Measurements from ENCODE around the gene LIPJ. TPM values are rescaled to one million over a fixed set of nuclear protein-coding genes. Genes with fewer than 3 reads are reported as not detected.

Gene LIPJ
- total and polyA plus RNA-seq, 3 experiments from 2014 or later = 0.16 TPM; not detected in 2

DNA sequence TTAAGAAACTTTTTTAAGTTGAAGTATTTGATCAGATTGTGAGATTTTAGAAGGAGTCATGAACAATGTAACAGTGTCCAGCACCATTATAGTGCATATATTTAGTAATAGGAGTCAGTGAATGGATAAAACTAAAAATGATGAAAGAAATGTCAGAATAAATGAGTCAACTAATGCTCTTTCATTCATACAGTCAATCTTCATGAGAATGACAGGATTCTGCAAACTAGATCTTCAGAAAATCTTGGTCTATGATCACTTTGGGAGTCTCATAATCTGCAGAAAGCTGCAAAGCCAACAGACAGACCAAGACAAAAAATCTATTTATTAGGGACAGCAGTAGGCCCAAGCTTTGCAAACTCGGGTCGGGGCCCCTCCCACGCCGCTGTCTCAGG is 4.2 kb upstream of the LIPJ start:
- no peaks in the 10 kb centered on the region for H3K36me3 ChIP-seq (ENCODE audit: insufficient read depth, low read length)
- ChIA-PET POLR2A (interaction anchor here (0.7 to 1.4 kb wide), 6 partner anchors 11 to 1119 kb away, joined by 3 to 6 read pairs (median 4); partner anchors contain the start of genes KIF20B and STAMBPL1), CTCF (interaction anchor here (0.8 to 1.5 kb wide), 11 partner anchors 8 to 731 kb away, joined by 3 to 8 read pairs (median 4); no protein-coding TSS in a partner anchor)
- peaks cover 11 to 15% (median 12%) of the 10 kb centered on the region in 3 donors for H3K4me1 Mint-ChIP-seq
- DNase-seq = no peak
- peaks cover 0 to 9% of the 10 kb centered on the region in 2 donors for H3K27me3 Mint-ChIP-seq
- H3K4me1 ChIP-seq (ENCODE audit: insufficient read depth, low read length) = peaks cover 7% of the 10 kb centered on the region
- peak overlapping the region; percentile 49 to 97 (median 88) for H3K27ac Mint-ChIP-seq
- H3K4me3 ChIP-seq (ENCODE audit: low read length) = peak overlapping the region; percentile 85
- H3K27me3 ChIP-seq (ENCODE audit: insufficient read depth, low read length, poor library complexity, severe bottlenecking) = no peaks in the 10 kb centered on the region
- H3K9me3 Mint-ChIP-seq = peaks cover 0 to 7% (median 0%) of the 10 kb centered on the region in 5 donors
- peaks cover 0 to 4% (median 2%) of the 10 kb centered on the region in 3 donors for H3K36me3 Mint-ChIP-seq
- no peak overlapping the region for H3K27ac ChIP-seq (ENCODE audit: low read depth, low read length)
- no peaks in the 10 kb centered on the region for H3K9me3 ChIP-seq (ENCODE audit: low read length)
- H3K4me3 Mint-ChIP-seq = peak overlapping the region; percentile 90 to 97 (median 92)

DNA sequence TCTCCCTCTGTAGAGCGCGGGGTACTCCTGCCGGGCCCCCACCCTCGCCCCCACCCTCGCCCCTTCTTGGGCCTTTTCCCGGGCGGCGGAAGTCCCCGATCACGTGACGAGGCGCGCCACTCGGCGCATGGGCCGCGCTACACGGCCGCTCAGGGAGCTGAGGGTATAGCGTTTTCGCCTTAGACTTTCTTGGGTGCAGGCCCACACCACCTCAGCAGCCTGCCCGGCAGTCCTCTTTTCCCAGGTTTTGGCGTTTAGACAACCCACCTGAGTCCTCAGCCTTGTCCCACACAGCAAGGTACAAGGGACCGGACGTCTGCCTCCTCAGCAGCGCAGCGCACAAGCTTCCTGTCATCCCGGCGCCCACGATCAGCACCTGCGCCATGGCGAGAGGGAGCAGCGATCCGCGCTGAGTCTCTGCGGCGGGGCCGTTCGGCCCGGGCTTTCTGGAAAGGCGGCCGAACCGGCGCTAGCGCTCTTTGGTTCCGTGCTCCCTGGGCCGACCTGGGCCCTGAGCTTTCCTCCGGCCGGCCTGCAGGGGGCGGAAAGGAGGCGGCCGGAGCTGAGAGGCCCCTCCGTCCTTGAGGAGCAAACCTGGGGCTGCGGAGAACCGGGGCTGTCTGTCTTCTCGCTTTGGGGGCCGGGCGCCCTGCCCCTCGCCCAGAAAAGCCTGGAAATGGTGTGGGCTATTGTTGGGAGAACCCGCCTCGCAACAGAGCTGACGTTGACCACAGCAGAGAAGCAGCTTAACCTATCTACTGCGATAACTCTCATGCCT is 3.6 kb upstream of the LIPJ start, which contains the start of gene RNLS:
Gene RNLS (minus strand): TSS at position 513 of the 778 bp plus-strand sequence.
- Histone ChIP-seq H3K4me3 (ENCODE audit: low read length) (peak within 1 kb of the TSS; percentile 85), H3K27ac (ENCODE audit: low read depth, low read length) (peak within 1 kb of the TSS; percentile 69), H3K27me3 (ENCODE audit: insufficient read depth, low read length, poor library complexity, severe bottlenecking) (no peaks in the 10 kb centered on the region), H3K9me3 (ENCODE audit: low read length) (no peaks in the 10 kb centered on the region), H3K4me1 (ENCODE audit: insufficient read depth, low read length) (peaks cover 7% of the 10 kb centered on the region), H3K36me3 (ENCODE audit: insufficient read depth, low read length) (no peaks in the 10 kb centered on the region)
- POLR2A ChIA-PET = interaction anchor here (0.5 to 1.4 kb wide), 10 partner anchors 12 to 1118 kb away, joined by 3 to 6 read pairs (median 3); partner anchors contain the start of genes ATAD1, KIF20B and STAMBPL1
- Mint-ChIP-seq H3K9me3 (peaks cover 0 to 7% (median 0%) of the 10 kb centered on the region in 5 donors), H3K27me3 (peaks cover 0 to 9% of the 10 kb centered on the region in 2 donors), H3K27ac (peak within 1 kb of the TSS; percentile 86 to 97 (median 92)), H3K4me3 (peak within 1 kb of the TSS; percentile 90 to 97 (median 92)), H3K4me1 (peaks cover 11 to 15% (median 12%) of the 10 kb centered on the region in 3 donors), H3K36me3 (peaks cover 0 to 4% (median 2%) of the 10 kb centered on the region in 3 donors)
- CTCF ChIA-PET = interaction anchor here (0.7 to 1.5 kb wide), 15 partner anchors 9 to 732 kb away, joined by 3 to 8 read pairs (median 4); no protein-coding TSS in a partner anchor
- peak; percentile 44 to 82 (median 63) for DNase-seq

DNA sequence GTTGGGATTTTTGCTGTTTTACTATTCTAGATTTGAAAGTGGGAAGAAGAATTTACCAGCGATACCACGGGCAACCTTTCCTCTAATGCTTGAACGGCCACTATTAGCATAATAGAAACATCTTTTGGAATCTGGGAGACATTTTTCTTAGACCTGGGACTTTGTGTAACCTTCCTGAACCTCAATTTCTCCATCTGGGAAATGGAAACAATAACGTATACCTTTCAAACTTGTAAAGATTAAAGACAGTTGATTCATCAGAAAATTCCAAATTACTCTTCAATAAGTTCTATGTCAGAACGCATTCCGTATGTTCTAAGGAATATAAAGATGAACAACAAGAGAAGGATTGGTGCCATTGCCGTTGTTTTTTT is 3.0 kb upstream of the LIPJ start:
- H3K4me3 ChIP-seq (ENCODE audit: low read length) = peak overlapping the region; percentile 85
- H3K27ac Mint-ChIP-seq = peak overlapping the region; percentile 86 to 97 (median 92)
- H3K4me3 Mint-ChIP-seq = peak overlapping the region; percentile 90 to 97 (median 92)
- peaks cover 11 to 15% (median 12%) of the 10 kb centered on the region in 3 donors for H3K4me1 Mint-ChIP-seq
- DNase-seq = no peak
- no peaks in the 10 kb centered on the region for H3K36me3 ChIP-seq (ENCODE audit: insufficient read depth, low read length)
- peaks cover 0 to 7% (median 0%) of the 10 kb centered on the region in 5 donors for H3K9me3 Mint-ChIP-seq
- ChIA-PET POLR2A (interaction anchor here (0.5 to 1.4 kb wide), 5 partner anchors 15 to 875 kb away, joined by 3 to 6 read pairs (median 3); partner anchors contain the start of gene STAMBPL1), CTCF (interaction anchor here (0.7 to 1.5 kb wide), 12 partner anchors 9 to 732 kb away, joined by 3 to 8 read pairs (median 4); no protein-coding TSS in a partner anchor)
- peak overlapping the region; percentile 69 for H3K27ac ChIP-seq (ENCODE audit: low read depth, low read length)
- H3K36me3 Mint-ChIP-seq = peaks cover 0 to 4% (median 2%) of the 10 kb centered on the region in 3 donors
- peaks cover 7% of the 10 kb centered on the region for H3K4me1 ChIP-seq (ENCODE audit: insufficient read depth, low read length)
- H3K27me3 ChIP-seq (ENCODE audit: insufficient read depth, low read length, poor library complexity, severe bottlenecking) = no peaks in the 10 kb centered on the region
- peaks cover 0 to 9% of the 10 kb centered on the region in 2 donors for H3K27me3 Mint-ChIP-seq
- H3K9me3 ChIP-seq (ENCODE audit: low read length) = no peaks in the 10 kb centered on the region

DNA sequence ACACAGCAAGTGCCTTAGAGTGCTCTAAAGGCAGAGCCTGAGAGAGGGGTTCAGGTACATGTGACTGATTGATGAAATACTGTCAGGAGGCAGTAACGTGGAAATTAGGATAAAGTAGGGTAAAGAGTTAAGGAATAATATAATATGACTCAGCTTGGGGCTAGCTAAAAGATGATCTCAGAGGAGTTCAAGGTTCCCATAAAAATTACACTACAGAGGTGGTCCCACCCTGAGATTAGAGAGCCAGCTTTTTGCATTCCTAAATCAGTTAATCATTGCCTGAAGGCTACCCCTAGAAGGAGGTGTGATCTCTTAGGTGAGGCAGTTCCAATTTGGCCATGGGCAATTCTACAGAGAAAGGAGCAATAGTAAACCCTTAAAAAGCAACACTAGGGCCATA is 5.8 kb downstream of the LIPJ start:
- H3K4me3 ChIP-seq (ENCODE audit: low read length) = no peak overlapping the region
- H3K4me1 Mint-ChIP-seq = no peaks in the 10 kb centered on the region
- DNase-seq = no peak
- no peak overlapping the region for H3K4me3 Mint-ChIP-seq
- no peaks in the 10 kb centered on the region for H3K9me3 ChIP-seq (ENCODE audit: low read length)
- no peaks in the 10 kb centered on the region for H3K4me1 ChIP-seq (ENCODE audit: insufficient read depth, low read length)
- H3K9me3 Mint-ChIP-seq = no peaks in the 10 kb centered on the region
- no peak overlapping the region for H3K27ac Mint-ChIP-seq
- H3K36me3 Mint-ChIP-seq = no peaks in the 10 kb centered on the region
- peaks cover 2 to 10% of the 10 kb centered on the region in 2 donors for H3K27me3 Mint-ChIP-seq
- H3K27me3 ChIP-seq (ENCODE audit: insufficient read depth, low read length, poor library complexity, severe bottlenecking) = no peaks in the 10 kb centered on the region
- no peaks in the 10 kb centered on the region for H3K36me3 ChIP-seq (ENCODE audit: insufficient read depth, low read length)
- ChIA-PET CTCF (interaction anchor here (1.1 to 1.4 kb wide), 2 partner anchors 9 to 17 kb away, joined by 3 to 4 read pairs; partner anchors contain the start of gene RNLS), POLR2A (no interaction called here)
- no peak overlapping the region for H3K27ac ChIP-seq (ENCODE audit: low read depth, low read length)

DNA sequence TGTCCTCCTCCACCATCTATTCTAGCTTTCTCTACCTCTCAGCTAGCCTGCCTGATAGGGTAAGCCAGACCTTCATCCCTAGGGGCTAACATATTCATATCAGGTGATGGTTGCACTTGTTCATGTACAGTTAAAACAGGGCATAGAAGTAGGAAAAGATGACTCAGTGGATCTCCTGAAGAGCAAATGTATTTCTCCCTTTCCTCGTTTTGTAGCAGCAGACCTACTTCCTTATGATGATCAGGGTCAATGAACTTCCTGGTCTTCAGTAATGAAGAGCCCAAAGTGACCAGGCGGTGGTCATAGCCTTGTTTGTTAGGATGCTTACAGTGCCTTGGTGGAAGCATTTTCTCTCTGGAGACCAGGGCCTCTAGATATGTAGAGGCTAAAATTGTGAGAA is 6.3 kb downstream of the LIPJ start:
- H3K27me3 ChIP-seq (ENCODE audit: insufficient read depth, low read length, poor library complexity, severe bottlenecking) = no peaks in the 10 kb centered on the region
- no peak overlapping the region for H3K27ac ChIP-seq (ENCODE audit: low read depth, low read length)
- POLR2A ChIA-PET = no interaction called here
- H3K4me3 ChIP-seq (ENCODE audit: low read length) = no peak overlapping the region
- CTCF ChIA-PET = interaction anchor here (1.1 to 1.4 kb wide), 2 partner anchors 10 to 18 kb away, joined by 3 to 4 read pairs; partner anchors contain the start of gene RNLS
- H3K4me1 ChIP-seq (ENCODE audit: insufficient read depth, low read length) = no peaks in the 10 kb centered on the region
- Mint-ChIP-seq H3K27me3 (peaks cover 2 to 10% of the 10 kb centered on the region in 2 donors), H3K4me3 (no peak overlapping the region), H3K27ac (no peak overlapping the region), H3K9me3 (no peaks in the 10 kb centered on the region), H3K4me1 (no peaks in the 10 kb centered on the region), H3K36me3 (no peaks in the 10 kb centered on the region)
- no peaks in the 10 kb centered on the region for H3K9me3 ChIP-seq (ENCODE audit: low read length)
- no peak for DNase-seq
- H3K36me3 ChIP-seq (ENCODE audit: insufficient read depth, low read length) = no peaks in the 10 kb centered on the region

DNA sequence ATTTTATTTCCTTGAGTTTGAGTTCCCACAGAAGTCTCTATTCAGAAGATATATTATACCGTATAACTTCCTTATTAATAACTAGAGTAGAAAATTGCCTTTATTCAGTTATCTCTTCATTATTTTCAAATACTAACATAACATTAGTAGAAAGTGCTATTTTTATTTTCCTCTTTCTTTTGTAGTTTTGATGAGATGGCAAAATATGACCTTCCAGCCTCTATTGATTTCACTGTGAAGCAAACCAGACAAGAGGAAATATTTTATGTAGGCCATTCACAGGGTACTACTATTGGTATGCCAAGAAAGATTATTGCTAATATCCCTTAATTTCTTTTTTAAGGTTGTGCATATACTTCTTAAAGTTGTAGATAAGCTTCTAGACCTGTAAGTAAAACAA is 7.9 kb downstream of the LIPJ start:
- ChIA-PET CTCF (interaction anchor here (1.1 kb wide), 1 partner anchor 12 kb away, joined by 5 read pairs; the partner anchor contains the start of gene RNLS), POLR2A (no interaction called here)
- Mint-ChIP-seq H3K4me3 (no peak overlapping the region), H3K27me3 (peaks cover 2 to 13% of the 10 kb centered on the region in 2 donors), H3K4me1 (no peaks in the 10 kb centered on the region), H3K27ac (no peak overlapping the region), H3K9me3 (no peaks in the 10 kb centered on the region), H3K36me3 (no peaks in the 10 kb centered on the region)
- no peaks in the 10 kb centered on the region for H3K9me3 ChIP-seq (ENCODE audit: low read length)
- H3K36me3 ChIP-seq (ENCODE audit: insufficient read depth, low read length) = no peaks in the 10 kb centered on the region
- H3K27me3 ChIP-seq (ENCODE audit: insufficient read depth, low read length, poor library complexity, severe bottlenecking) = no peaks in the 10 kb centered on the region
- H3K27ac ChIP-seq (ENCODE audit: low read depth, low read length) = no peak overlapping the region
- H3K4me1 ChIP-seq (ENCODE audit: insufficient read depth, low read length) = no peaks in the 10 kb centered on the region
- H3K4me3 ChIP-seq (ENCODE audit: low read length) = no peak overlapping the region
- no peak for DNase-seq

DNA sequence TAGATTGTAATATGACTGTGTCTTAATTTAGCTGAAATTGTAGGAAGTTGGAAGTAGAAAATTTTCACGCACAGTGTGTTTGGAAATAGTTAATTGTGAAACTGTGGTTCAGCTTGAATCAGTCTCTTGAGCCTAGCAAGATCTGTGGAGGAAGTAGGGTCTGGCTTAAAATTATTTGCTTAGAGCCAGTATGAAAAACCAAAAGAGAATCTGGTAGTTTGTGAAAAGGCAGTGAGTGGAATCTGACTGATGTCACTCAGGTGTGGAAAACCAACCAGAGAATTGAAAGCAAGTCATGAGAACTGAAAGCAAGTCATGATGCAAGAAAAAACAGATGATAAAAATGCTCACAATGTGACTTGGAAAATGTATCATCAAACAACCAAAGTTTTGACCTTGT is 11.5 kb downstream of the LIPJ start:
- peaks cover 5 to 6% of the 10 kb centered on the region in 2 donors for H3K27me3 Mint-ChIP-seq
- ChIA-PET POLR2A (no interaction called here), CTCF (no interaction called here)
- peaks cover 0 to 5% (median 0%) of the 10 kb centered on the region in 3 donors for H3K36me3 Mint-ChIP-seq
- peaks cover 0 to 3% (median 0%) of the 10 kb centered on the region in 5 donors for H3K9me3 Mint-ChIP-seq
- no peak for DNase-seq
- H3K27me3 ChIP-seq (ENCODE audit: insufficient read depth, low read length, poor library complexity, severe bottlenecking) = no peaks in the 10 kb centered on the region
- H3K4me1 ChIP-seq (ENCODE audit: insufficient read depth, low read length) = no peaks in the 10 kb centered on the region
- H3K4me3 ChIP-seq (ENCODE audit: low read length) = no peak overlapping the region
- H3K27ac Mint-ChIP-seq = no peak overlapping the region
- no peaks in the 10 kb centered on the region for H3K36me3 ChIP-seq (ENCODE audit: insufficient read depth, low read length)
- no peak overlapping the region for H3K27ac ChIP-seq (ENCODE audit: low read depth, low read length)
- no peaks in the 10 kb centered on the region for H3K9me3 ChIP-seq (ENCODE audit: low read length)
- H3K4me3 Mint-ChIP-seq = no peak overlapping the region
- no peaks in the 10 kb centered on the region for H3K4me1 Mint-ChIP-seq

Measured in CD8-positive, alpha-beta memory T cell (primary cell).